Nephron progenitor cell (in vitro differentiated cells): Measurements from ENCODE around the gene TARBP2.

Source experiments
- DNase-seq: peaks from one replicate; pipeline ENCODE4 v3.0.0; 2021
- H3K27ac Mint-ChIP-seq: 2 replicates; pipeline ENCODE4 v1.8.0; 2021; ENCODE audit warnings: mild to moderate bottlenecking, moderate library complexity, mixed read lengths
- H3K27me3 Mint-ChIP-seq: 2 replicates; pipeline ENCODE4 v1.8.0; 2021; ENCODE audit warnings: mild to moderate bottlenecking, low read depth, mixed read lengths; ENCODE audit not compliant: poor library complexity
- H3K36me3 Mint-ChIP-seq: 2 replicates; pipeline ENCODE4 v1.8.0; 2021; ENCODE audit warnings: low read depth, mixed read lengths
- H3K4me1 Mint-ChIP-seq: 2 replicates; pipeline ENCODE4 v1.8.0; 2021; ENCODE audit warnings: mixed read lengths
- H3K4me3 Mint-ChIP-seq: 2 replicates; pipeline ENCODE4 v1.8.0; 2021; ENCODE audit warnings: mild to moderate bottlenecking, moderate library complexity, mixed read lengths
- H3K9me3 Mint-ChIP-seq: 2 replicates; pipeline ENCODE4 v1.8.0; 2021; ENCODE audit warnings: mild to moderate bottlenecking, moderate library complexity, mixed read lengths
- CTCF ChIP-seq: fragments of 200-600 bp; sonication (generic); IDR thresholded peaks from 2 replicates; pipeline ENCODE4 v1.5.0; 2021; ENCODE audit warnings: antibody characterized with exemption

The TARBP2 gene

GRCh38 chr12:53489242-53489864 is 11.7 kb upstream of the TARBP2 start:
- no peak overlapping the region for H3K27ac Mint-ChIP-seq
- no peak for TF ChIP-seq CTCF
- no peak overlapping the region for H3K4me3 Mint-ChIP-seq
- no peaks in the 10 kb centered on the region for H3K9me3 Mint-ChIP-seq
- H3K4me1 Mint-ChIP-seq, result peaks cover 38% of the 10 kb centered on the region
- no peak for DNase-seq
- H3K36me3 Mint-ChIP-seq, result peaks cover 24% of the 10 kb centered on the region
- peaks cover 2% of the 10 kb centered on the region for H3K27me3 Mint-ChIP-seq

GRCh38 chr12:53492188-53492587 is 8.9 kb upstream of the TARBP2 start:
- DNase-seq, result no peak
- Mint-ChIP-seq H3K4me3 (peak overlapping the region; percentile 88), H3K27ac (peak overlapping the region; percentile 95), H3K36me3 (peaks cover 9% of the 10 kb centered on the region), H3K9me3 (no peaks in the 10 kb centered on the region), H3K4me1 (peaks cover 60% of the 10 kb centered on the region), H3K27me3 (peaks cover 2% of the 10 kb centered on the region)
- no peak for TF ChIP-seq CTCF

- H3K27me3 Mint-ChIP-seq, result peaks cover 6% of the 10 kb centered on the region
- no peak for TF ChIP-seq CTCF
- peaks cover 69% of the 10 kb centered on the region for H3K4me1 Mint-ChIP-seq
- peak overlapping the region; percentile 88 for H3K4me3 Mint-ChIP-seq
- peak overlapping the region; percentile 100 for H3K27ac Mint-ChIP-seq
- H3K9me3 Mint-ChIP-seq, result no peaks in the 10 kb centered on the region
- H3K36me3 Mint-ChIP-seq, result peaks cover 6% of the 10 kb centered on the region
- peak; percentile 94 for DNase-seq
Measured at GRCh38 chr12:53492830-53493609, 8.1 kb upstream of the TARBP2 start.

- DNase-seq, result no peak
- peak overlapping the region; percentile 100 for H3K27ac Mint-ChIP-seq
Measured at GRCh38 chr12:53493610-53494391, 7.3 kb upstream of the TARBP2 start.

More at GRCh38 chr12:53493610-53494391, 7.3 kb upstream of the TARBP2 start:
- H3K27me3 Mint-ChIP-seq, result peaks cover 6% of the 10 kb centered on the region
- no peaks in the 10 kb centered on the region for H3K9me3 Mint-ChIP-seq
- peaks cover 76% of the 10 kb centered on the region for H3K4me1 Mint-ChIP-seq
- H3K4me3 Mint-ChIP-seq, result peak overlapping the region; percentile 88
- no peak for TF ChIP-seq CTCF
- peaks cover 6% of the 10 kb centered on the region for H3K36me3 Mint-ChIP-seq
